NCI-H146 treated with DMSO at 0.1 percent for 48 hours (cell line): ENCODE results near the gene PPID.
"Not testable (repeated sequence)": the region's sequence is repeated elsewhere in the genome, so short reads cannot be mapped to it uniquely, and the experiment has no call there.

ENCODE experiments used
- DNase-seq: peaks from one replicate; lab custom pipeline; 2025; ENCODE audit not compliant: unreplicated experiment; lab: John Stamatoyannopoulos, UW

The PPID gene

DNA sequence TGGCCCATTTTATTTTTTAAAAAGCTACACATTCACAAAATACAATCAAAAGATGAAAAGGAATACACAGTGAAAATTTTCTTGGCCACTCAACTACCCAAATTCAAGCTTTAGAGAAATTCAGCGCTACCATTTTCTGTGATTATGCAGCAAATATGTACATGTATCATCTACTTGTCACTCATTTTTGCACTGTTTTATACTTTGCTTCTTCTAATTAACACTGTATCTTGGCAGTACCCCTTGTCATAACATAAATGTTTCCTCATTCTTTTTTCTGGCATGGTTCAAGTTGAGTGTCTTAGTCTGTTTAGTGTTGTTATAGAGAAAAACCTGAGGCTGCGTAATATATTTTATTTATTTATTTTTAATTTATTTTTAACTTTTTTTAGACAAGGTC, 15.7 kb upstream of the PPID start:
- no peak for DNase-seq

GRCh38 chr4:158729716-158730559, 6.7 kb upstream of the PPID start:
- DNase-seq = peak; percentile 25

- no peak for DNase-seq
Measured at GRCh38 chr4:158728236-158728635, 5.0 kb upstream of the PPID start.

DNA sequence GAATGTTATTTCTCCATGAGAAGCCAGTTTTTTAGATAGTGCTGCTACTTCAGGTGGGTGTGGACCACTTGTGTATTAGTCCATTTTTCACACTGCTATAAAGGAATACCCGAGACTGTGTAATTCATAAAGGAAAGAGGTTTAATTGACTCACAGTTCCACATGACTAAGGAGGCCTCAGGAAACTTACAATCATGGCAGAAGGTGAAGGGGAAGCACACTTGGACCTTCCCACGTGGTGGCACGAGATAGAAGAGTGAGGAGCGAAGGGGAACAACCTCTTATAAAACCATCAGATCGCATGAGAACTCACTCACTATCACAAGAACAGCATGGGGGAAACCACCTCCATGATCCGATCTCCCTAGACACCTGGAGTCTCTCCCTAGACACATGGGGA, 3.4 kb upstream of the PPID start:
- no peak for DNase-seq

GRCh38 chr4:158724637-158725036, 1.4 kb upstream of the PPID start:
- no peak for DNase-seq

GRCh38 chr4:158722291-158722916, 792 bp downstream of the PPID start:
- DNase-seq = peak; percentile 9

- no peak for DNase-seq
Measured at GRCh38 chr4:158721680-158722079, 1.5 kb downstream of the PPID start.

DNA sequence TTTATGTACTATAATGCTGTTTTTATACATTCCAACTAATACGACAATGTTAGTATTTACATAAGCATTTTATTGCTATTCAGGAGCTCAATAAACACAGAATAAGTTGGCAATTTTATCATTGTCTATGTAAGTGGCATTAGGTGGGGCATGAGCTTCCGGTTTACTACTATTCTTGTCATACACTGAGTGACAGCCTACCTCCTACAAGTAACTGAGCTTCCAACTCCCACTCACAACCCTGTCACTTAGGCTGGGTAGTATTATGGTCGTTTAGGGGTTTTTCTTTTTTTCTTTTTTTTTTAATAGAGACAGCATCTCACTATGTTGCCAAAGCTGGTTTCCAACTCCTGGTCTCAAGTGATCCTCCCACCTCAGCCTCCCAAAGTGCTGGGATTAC, 7.4 kb downstream of the PPID start:
- DNase-seq = no peak

DNA sequence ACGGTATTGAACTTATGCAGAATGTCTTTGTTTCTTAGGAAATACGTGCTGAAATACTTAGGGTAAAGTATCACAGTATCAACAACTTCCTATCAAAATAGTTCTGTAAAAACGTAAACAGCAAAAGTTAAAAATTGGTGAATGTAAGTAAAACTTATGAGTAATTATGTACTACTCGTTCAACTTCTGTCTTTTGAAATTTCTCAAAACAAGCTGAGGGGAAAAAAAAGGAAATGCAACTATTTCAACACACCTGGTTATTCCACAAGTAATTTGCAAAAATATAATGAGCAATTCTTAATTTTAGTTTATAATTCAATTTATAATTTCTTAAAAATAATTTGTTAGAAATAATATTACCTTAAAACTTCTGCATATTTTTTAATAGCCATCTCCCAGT, 8.3 kb downstream of the PPID start:
- DNase-seq = no peak

DNA sequence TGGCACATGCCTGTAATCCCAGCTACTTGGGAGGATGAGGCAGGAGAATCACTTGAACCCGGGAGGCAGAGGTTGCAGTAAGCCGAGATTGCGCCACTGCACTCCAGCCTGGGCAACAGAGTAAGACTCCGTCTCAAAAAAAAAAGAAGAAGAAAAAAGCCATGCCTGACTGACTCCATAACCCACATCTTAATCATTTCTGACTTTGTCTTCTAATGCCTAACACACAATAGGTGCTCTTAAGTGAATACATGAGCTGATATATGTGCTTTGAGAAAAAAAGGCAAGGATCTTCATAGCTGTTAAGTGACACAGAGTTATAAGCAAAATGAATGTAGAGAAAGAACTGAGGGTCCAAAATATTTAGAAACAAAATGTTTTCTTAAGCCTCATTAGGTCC, 10.6 kb downstream of the PPID start:
- DNase-seq = not testable (repeated sequence)

- DNase-seq = no peak
Measured at GRCh38 chr4:158710814-158711213, 12.4 kb downstream of the PPID start.

GRCh38 chr4:158704274-158704673, 18.9 kb downstream of the PPID start:
- no peak for DNase-seq

- no peak for DNase-seq
Measured at GRCh38 chr4:158688813-158689212, 34.4 kb downstream of the PPID start.

- DNase-seq = no peak
Measured at GRCh38 chr4:158682066-158682465, 41.1 kb downstream of the PPID start.

DNA sequence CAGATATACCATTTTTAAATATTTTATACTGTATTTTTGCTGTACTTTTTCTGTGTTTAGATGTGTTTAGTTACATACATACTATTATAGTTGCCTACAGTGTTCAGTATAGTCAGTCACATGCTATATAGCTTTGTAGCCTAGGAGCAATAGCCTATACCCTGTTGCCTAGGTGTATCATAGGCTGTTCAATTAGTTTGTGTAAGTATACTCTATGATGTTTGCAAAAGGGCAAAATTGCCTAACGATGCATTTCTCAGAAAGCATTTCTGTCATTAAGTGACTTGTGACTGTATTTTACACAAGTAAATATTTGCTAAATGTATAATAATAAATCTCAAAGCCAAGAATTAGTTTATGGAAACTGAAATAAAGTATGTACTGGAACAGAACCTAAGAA, 41.6 kb downstream of the PPID start:
- no peak for DNase-seq

DNA sequence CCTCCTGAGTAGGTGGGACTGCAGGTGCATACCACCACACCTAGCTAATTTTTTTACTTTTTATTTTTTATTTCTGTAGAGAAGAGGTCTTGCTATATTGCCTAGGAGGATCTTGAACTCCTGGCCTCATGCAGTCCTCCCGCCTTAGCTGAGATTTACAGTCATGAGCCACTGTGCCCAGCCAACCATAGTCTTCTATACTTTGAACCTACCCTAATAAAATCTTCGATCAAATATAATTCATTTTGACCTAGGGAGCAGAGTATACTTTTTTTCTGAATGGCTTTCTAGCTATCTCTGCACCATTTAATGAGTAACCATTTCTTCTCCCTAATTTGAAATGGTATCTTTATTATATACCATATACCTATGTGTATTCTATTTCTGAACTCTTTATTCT, 44.4 kb downstream of the PPID start:
- no peak for DNase-seq

DNA sequence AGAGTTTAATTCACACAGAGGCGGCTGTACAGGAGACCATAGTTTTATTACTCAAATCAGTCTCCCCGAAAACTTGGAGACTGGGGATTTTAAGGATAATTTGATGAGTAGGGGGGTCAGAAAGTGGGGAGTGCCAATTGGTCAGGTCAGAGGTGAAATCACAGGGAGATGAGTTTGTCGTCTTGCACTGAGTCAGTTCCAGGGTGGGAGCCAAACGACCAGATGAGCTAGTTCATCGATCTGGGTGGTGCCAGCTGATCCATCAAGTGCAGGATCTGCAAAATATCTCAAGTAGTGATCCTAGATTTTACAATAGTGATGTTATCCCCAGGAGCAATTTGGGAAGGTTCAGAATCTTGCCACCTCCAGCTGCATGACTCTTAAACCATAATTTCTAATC, 47.1 kb downstream of the PPID start:
- DNase-seq = no peak

DNA sequence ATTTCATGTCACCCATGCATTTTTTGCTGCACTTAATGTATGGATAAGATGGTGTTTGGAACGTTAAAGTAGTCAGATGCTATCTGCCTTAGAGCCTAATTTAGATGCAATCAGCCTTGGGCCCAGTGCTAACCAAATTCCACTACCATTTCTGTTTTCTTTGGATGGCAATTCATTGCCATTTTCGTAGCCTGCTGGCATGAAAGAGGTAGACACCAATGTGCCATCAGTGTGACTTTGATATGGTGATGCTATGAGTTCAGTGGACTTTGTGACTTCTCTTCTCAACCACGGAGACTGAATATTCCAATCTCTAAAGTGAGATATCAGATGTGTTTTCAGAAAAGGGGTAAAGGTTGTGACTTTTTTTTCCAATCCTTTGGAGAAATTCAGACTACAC, 49.6 kb downstream of the PPID start:
- DNase-seq = no peak

DNA sequence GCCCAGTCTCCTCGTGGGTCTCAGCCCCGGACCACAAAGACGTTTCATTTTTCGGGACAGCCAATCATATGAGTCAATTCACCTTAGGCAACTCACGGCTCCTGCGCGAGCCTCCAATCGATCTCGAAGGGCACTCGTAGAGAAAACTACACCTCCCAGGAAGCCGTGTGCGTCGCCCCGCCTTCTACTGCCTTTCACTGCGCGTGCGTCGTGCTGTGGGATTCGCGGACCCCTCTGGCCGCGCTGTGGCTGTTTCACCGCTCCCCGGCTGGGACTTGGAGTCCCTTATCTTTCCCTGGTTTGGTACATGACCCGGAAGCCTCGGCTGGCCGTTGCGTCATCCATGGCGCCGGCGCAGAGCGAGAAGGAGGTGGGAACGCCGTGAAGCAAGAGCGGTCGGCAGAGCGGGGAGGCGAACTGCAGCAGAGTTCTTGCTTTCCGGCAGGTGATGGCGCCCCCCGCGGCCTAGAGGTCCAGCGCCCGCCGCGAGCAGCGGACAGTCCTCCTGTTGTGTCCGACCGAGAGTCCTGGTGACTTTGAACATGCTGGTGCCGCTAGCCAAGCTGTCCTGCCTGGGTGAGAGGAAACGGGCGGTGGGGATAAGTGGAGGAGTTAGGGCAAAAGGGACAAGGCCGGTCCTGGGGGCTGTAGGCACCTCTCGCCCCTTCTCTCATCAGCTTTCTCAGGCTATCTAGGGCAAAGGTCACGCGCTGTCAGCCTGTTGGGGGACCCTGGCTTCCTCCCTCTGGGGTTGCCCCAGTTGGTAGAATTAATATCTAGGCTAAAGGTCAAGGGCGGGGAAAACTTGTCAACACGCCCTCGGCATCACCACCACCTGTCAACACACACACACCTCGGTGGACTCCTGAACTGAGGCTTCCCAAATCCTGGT, 51.0 kb downstream of the PPID start, which contains the start of gene ETFDH:
ETFDH (plus strand) TSS at position 382 of the 892 bp plus-strand sequence; CDS start at position 543, 161 bp downstream.
- DNase-seq = peak; percentile 93

DNA sequence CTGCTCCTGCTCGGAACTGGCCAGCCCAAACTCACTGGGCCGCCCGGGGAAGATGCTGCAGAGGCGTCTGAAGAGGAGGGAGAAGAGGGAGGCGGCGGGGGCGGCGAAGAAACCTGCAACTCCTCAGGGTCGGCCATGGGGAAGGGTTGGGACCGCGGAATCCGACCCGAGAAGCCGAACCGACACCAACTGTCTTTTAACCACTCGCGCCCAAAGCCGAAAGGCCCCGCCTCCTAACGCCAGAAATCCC, 51.6 kb downstream of the PPID start, which contains the start of gene C4orf46:
C4orf46 (minus strand) TSS at position 223 of the 250 bp plus-strand sequence; CDS start at position 137, 86 bp downstream.
- DNase-seq = no peak

DNA sequence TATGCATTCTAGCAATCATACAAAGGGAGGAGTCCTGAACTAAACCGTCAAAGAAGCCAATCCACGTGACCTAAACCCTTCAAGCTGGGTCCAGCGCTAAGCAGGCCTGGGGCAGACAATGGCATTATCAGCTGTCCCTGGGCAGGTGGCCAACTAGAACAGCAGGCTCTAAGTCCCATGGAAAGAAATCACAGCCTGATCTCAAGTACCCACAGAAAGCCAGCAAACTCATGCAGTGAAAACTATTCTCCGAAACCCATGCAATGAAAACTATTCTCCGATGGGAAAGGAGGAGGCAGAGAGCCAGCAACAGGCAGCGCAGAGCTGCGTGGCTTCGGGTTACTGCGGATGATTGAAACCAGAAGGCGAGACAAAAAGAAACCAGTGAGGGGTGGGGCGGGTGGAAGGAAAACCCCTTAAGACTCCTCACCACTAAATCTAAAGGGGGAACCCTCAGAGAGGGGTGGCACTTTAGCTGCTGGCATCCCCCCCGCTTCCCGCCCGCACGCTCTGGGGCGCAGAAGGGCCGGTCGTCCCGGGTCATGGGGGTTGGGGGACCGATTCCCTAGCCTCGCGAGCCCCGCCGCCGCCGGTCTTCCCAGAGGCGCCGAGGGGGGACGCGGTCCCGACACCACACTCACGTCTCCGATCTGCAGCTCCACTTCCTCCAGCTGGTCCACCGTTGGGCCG, 52.1 kb downstream of the PPID start:
- DNase-seq = peak; percentile 49
